WTC11 (cell line): ENCODE results near the gene SLIT1. TPM values are rescaled to one million over a fixed set of nuclear protein-coding genes. Genes with fewer than 3 reads are reported as not detected.

ENCODE experiments used
- ATAC-seq: fragments of 200-7000 bp; cut with Tn5 transposase; 2 replicates; pipeline ENCODE4 v1.10.0; 2021; ENCODE audit warnings: mild to moderate bottlenecking, moderate library complexity
- CTCF ChIA-PET: fragments of 300-600 bp; sonication (Branson Sonifier 250); formaldehyde crosslinking; loops from one replicate; lab custom pipeline; 2021; ENCODE audit warnings: antibody characterized with exemption; lab: Charles Lee
- POLR2A ChIA-PET: fragments of 350-600 bp; sonication (Branson Sonifier 250); formaldehyde crosslinking; loops from one replicate; lab custom pipeline; 2021; ENCODE audit warnings: antibody characterized with exemption; lab: Charles Lee
- DNase-seq: peaks from one replicate; pipeline ENCODE4 v3.0.0; 2021; ENCODE audit warnings: low spot score
- H3K27ac Mint-ChIP-seq: 2 replicates; pipeline ENCODE4 v1.8.0; 2021; ENCODE audit warnings: mixed read lengths
- H3K27me3 Mint-ChIP-seq: 2 replicates; pipeline ENCODE4 v1.8.0; 2021; ENCODE audit warnings: low read depth, mild to moderate bottlenecking, moderate library complexity, mixed read lengths
- H3K36me3 Mint-ChIP-seq: 2 replicates; pipeline ENCODE4 v1.8.0; 2021; ENCODE audit warnings: mixed read lengths
- H3K4me1 Mint-ChIP-seq: 2 replicates; pipeline ENCODE4 v1.8.0; 2022; ENCODE audit warnings: mixed read lengths
- H3K4me3 Mint-ChIP-seq: 2 replicates; pipeline ENCODE4 v1.8.0; 2021; ENCODE audit warnings: mild to moderate bottlenecking, moderate library complexity, mixed read lengths
- H3K9me3 Mint-ChIP-seq: 2 replicates; pipeline ENCODE4 v1.8.0; 2021; ENCODE audit warnings: mixed read lengths
- CREB1 ChIP-seq: sonication (generic); formaldehyde crosslinking; IDR thresholded peaks from 2 replicates; pipeline ENCODE4 v1.8.0; 2023; ENCODE audit warnings: mild to moderate bottlenecking, missing genetic modification reagents
- CTCF ChIP-seq: fragments of 200-600 bp; IDR thresholded peaks from 2 replicates; pipeline ENCODE4 v1.8.0; 2022; ENCODE audit warnings: antibody characterized with exemption
- E2F5 ChIP-seq: sonication (generic); formaldehyde crosslinking; IDR thresholded peaks from 2 replicates; pipeline ENCODE4 v1.8.1; 2022; ENCODE audit warnings: mild to moderate bottlenecking, moderate library complexity, missing genetic modification reagents
- ESRRA ChIP-seq: sonication (generic); formaldehyde crosslinking; IDR thresholded peaks from 2 replicates; pipeline ENCODE4 v1.8.1; 2022; ENCODE audit warnings: mild to moderate bottlenecking, missing genetic modification reagents, borderline replicate concordance
- ETV6 ChIP-seq: sonication (generic); formaldehyde crosslinking; IDR thresholded peaks from 2 replicates; pipeline ENCODE4 v1.8.1; 2022; ENCODE audit warnings: mild to moderate bottlenecking, missing genetic modification reagents
- FOXP4 ChIP-seq: sonication (generic); formaldehyde crosslinking; IDR thresholded peaks from 2 replicates; pipeline ENCODE4 v1.8.0; 2022; ENCODE audit warnings: mild to moderate bottlenecking, missing genetic modification reagents
- GRHL2 ChIP-seq: fragments of 250-450 bp; sonication (Bioruptor Pico); IDR thresholded peaks from 2 replicates; pipeline ENCODE4 v1.8.0; 2022; ENCODE audit warnings: mild to moderate bottlenecking, moderate library complexity; ENCODE audit not compliant: insufficient replicate concordance, severe bottlenecking
- HMGA2 ChIP-seq: fragments of 250-450 bp; sonication (Bioruptor Pico); IDR thresholded peaks from 2 replicates; pipeline ENCODE4 v1.4.0; 2021; ENCODE audit warnings: mild to moderate bottlenecking, moderate library complexity
- JAZF1 ChIP-seq: fragments of 250-450 bp; sonication (Bioruptor Pico); IDR thresholded peaks from 2 replicates; pipeline ENCODE4 v1.9.0; 2021; ENCODE audit warnings: moderate library complexity, mild to moderate bottlenecking, inconsistent platforms
- MYBL2 ChIP-seq: sonication (generic); formaldehyde crosslinking; IDR thresholded peaks from 2 replicates; pipeline ENCODE4 v1.8.1; 2023; ENCODE audit warnings: mild to moderate bottlenecking, moderate library complexity, missing genetic modification reagents
- NFATC4 ChIP-seq: fragments of 250-450 bp; sonication (Bioruptor Pico); IDR thresholded peaks from 2 replicates; pipeline ENCODE4 v1.9.0; 2021; ENCODE audit warnings: mild to moderate bottlenecking
- NR1H2 ChIP-seq: sonication (generic); formaldehyde crosslinking; IDR thresholded peaks from 2 replicates; pipeline ENCODE4 v1.9.0; 2021; ENCODE audit warnings: mild to moderate bottlenecking, moderate library complexity, missing genetic modification reagents
- TEAD1 ChIP-seq: sonication (generic); formaldehyde crosslinking; IDR thresholded peaks from 2 replicates; pipeline ENCODE4 v1.8.0; 2022; ENCODE audit warnings: mild to moderate bottlenecking, missing genetic modification reagents
- USF2 ChIP-seq: sonication (generic); formaldehyde crosslinking; IDR thresholded peaks from 2 replicates; pipeline ENCODE4 v1.8.1; 2023; ENCODE audit warnings: mild to moderate bottlenecking, missing genetic modification reagents, moderate library complexity
- ZNF219 ChIP-seq: sonication (generic); formaldehyde crosslinking; IDR thresholded peaks from 2 replicates; pipeline ENCODE4 v1.8.0; 2023; ENCODE audit warnings: missing genetic modification reagents, mild to moderate bottlenecking, borderline replicate concordance
- ZNF416 ChIP-seq: fragments of 250-450 bp; sonication (Bioruptor Pico); IDR thresholded peaks from 2 replicates; pipeline ENCODE4 v1.9.0; 2021; ENCODE audit warnings: mild to moderate bottlenecking, inconsistent platforms
- total RNA-seq: library from RNA; stranded (reverse); gene quantifications from 3 replicates; pipeline ENCODE4 v1.2.3, GENCODE V29; 2021
- TF ChIP-seq, protein P1 (sequence below): sonication (generic); formaldehyde crosslinking; IDR thresholded peaks from 2 replicates; pipeline ENCODE4 v1.8.1; 2022; ENCODE audit warnings: low read depth, missing genetic modification reagents, borderline replicate concordance
- TF ChIP-seq, protein P2 (sequence below): fragments of 250-450 bp; sonication (Bioruptor Pico); IDR thresholded peaks from 2 replicates; pipeline ENCODE4 v2.1.2; 2022; ENCODE audit warnings: mild to moderate bottlenecking, moderate library complexity
- TF ChIP-seq, protein P3 (sequence below): sonication (generic); formaldehyde crosslinking; IDR thresholded peaks from 2 replicates; pipeline ENCODE4 v1.8.1; 2023; ENCODE audit warnings: mild to moderate bottlenecking, missing genetic modification reagents
- TF ChIP-seq, protein P4 (sequence below): sonication (generic); formaldehyde crosslinking; IDR thresholded peaks from 2 replicates; pipeline ENCODE4 v1.8.1; 2022; ENCODE audit warnings: mild to moderate bottlenecking, missing genetic modification reagents, moderate library complexity, borderline replicate concordance

The SLIT1 gene
- total RNA-seq, 1 experiment from 2014 or later: 1.6 TPM

GRCh38 chr10:97129666-97130065 lies 56.1 kb downstream of the SLIT1 start:
- no peaks in the 10 kb centered on the region for H3K27me3 Mint-ChIP-seq
- POLR2A ChIA-PET: no interaction called here

GRCh38 chr10:97128516-97129154 lies 57.1 kb downstream of the SLIT1 start:
- POLR2A ChIA-PET: no interaction called here
- Mint-ChIP-seq H3K4me1 (no peaks in the 10 kb centered on the region), H3K27ac (no peak overlapping the region), H3K4me3 (no peak overlapping the region), H3K27me3 (no peaks in the 10 kb centered on the region), H3K36me3 (no peaks in the 10 kb centered on the region), H3K9me3 (no peaks in the 10 kb centered on the region)
- DNase-seq (no peak), ATAC-seq (no peak)
- CTCF ChIA-PET: interaction anchor here (0.6 to 4.8 kb wide), 6 partner anchors 9 to 96 kb away, joined by 3 to 16 read pairs (median 3); no protein-coding TSS in a partner anchor
- no peak for TF ChIP-seq ZNF416 (CRISPR knock-in tag)
- TF ChIP-seq CTCF: no peak
- TF ChIP-seq MYBL2 (CRISPR knock-in tag): no peak
- TF ChIP-seq ESRRA (CRISPR knock-in tag): no peak
- TF ChIP-seq JAZF1: no peak
- TF ChIP-seq HMGA2: no peak
- TF ChIP-seq, protein P1, sequence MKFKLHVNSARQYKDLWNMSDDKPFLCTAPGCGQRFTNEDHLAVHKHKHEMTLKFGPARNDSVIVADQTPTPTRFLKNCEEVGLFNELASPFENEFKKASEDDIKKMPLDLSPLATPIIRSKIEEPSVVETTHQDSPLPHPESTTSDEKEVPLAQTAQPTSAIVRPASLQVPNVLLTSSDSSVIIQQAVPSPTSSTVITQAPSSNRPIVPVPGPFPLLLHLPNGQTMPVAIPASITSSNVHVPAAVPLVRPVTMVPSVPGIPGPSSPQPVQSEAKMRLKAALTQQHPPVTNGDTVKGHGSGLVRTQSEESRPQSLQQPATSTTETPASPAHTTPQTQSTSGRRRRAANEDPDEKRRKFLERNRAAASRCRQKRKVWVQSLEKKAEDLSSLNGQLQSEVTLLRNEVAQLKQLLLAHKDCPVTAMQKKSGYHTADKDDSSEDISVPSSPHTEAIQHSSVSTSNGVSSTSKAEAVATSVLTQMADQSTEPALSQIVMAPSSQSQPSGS (CRISPR knock-in tag): no peak
- no peak for TF ChIP-seq FOXP4
- TF ChIP-seq GRHL2 (CRISPR knock-in tag): no peak
- TF ChIP-seq TEAD1 (CRISPR knock-in tag): no peak
- TF ChIP-seq, protein P2, sequence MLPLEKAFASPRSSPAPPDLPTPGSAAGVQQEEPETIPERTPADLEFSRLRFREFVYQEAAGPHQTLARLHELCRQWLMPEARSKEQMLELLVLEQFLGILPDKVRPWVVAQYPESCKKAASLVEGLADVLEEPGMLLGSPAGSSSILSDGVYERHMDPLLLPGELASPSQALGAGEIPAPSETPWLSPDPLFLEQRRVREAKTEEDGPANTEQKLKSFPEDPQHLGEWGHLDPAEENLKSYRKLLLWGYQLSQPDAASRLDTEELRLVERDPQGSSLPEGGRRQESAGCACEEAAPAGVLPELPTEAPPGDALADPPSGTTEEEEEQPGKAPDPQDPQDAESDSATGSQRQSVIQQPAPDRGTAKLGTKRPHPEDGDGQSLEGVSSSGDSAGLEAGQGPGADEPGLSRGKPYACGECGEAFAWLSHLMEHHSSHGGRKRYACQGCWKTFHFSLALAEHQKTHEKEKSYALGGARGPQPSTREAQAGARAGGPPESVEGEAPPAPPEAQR (CRISPR knock-in tag): no peak
- TF ChIP-seq, protein P3, sequence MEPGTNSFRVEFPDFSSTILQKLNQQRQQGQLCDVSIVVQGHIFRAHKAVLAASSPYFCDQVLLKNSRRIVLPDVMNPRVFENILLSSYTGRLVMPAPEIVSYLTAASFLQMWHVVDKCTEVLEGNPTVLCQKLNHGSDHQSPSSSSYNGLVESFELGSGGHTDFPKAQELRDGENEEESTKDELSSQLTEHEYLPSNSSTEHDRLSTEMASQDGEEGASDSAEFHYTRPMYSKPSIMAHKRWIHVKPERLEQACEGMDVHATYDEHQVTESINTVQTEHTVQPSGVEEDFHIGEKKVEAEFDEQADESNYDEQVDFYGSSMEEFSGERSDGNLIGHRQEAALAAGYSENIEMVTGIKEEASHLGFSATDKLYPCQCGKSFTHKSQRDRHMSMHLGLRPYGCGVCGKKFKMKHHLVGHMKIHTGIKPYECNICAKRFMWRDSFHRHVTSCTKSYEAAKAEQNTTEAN (CRISPR knock-in tag): no peak
- TF ChIP-seq E2F5 (CRISPR knock-in tag): no peak
- TF ChIP-seq ETV6 (CRISPR knock-in tag): no peak
- no peak for TF ChIP-seq NFATC4 (CRISPR knock-in tag)

More at GRCh38 chr10:97129666-97130065, 56.1 kb downstream of the SLIT1 start:
- Mint-ChIP-seq H3K4me3 (no peak overlapping the region), H3K4me1 (no peaks in the 10 kb centered on the region), H3K27ac (no peak overlapping the region), H3K9me3 (no peaks in the 10 kb centered on the region), H3K36me3 (no peaks in the 10 kb centered on the region)
- DNase-seq (no peak), ATAC-seq (no peak)
- TF ChIP-seq ZNF219 (no peak), USF2 (CRISPR knock-in tag) (no peak), CREB1 (CRISPR knock-in tag) (no peak), NR1H2 (CRISPR knock-in tag) (no peak)
- TF ChIP-seq, protein P2 (CRISPR knock-in tag): no peak
- TF ChIP-seq, protein P4, sequence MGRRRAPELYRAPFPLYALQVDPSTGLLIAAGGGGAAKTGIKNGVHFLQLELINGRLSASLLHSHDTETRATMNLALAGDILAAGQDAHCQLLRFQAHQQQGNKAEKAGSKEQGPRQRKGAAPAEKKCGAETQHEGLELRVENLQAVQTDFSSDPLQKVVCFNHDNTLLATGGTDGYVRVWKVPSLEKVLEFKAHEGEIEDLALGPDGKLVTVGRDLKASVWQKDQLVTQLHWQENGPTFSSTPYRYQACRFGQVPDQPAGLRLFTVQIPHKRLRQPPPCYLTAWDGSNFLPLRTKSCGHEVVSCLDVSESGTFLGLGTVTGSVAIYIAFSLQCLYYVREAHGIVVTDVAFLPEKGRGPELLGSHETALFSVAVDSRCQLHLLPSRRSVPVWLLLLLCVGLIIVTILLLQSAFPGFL (CRISPR knock-in tag): no peak
- CTCF ChIA-PET: interaction anchor here (1.0 kb wide), 1 partner anchor 8 kb away, joined by 3 read pairs; no protein-coding TSS in a partner anchor
